ENCODE results near the gene CHN1. TPM values are rescaled to one million over a fixed set of nuclear protein-coding genes. Genes with fewer than 3 reads are reported as not detected.

Gene CHN1
- polyA plus RNA-seq, 12 donors: 8.7 to 21.2 (median 14.5) TPM; not detected in 1

- no peak for DNase-seq
Measured at GRCh38 chr2:174788291-174788929, 216.8 kb downstream of the CHN1 start.

GRCh38 chr2:174787487-174788205 is 217.5 kb downstream of the CHN1 start:
- peak; percentile 85 for DNase-seq

DNA sequence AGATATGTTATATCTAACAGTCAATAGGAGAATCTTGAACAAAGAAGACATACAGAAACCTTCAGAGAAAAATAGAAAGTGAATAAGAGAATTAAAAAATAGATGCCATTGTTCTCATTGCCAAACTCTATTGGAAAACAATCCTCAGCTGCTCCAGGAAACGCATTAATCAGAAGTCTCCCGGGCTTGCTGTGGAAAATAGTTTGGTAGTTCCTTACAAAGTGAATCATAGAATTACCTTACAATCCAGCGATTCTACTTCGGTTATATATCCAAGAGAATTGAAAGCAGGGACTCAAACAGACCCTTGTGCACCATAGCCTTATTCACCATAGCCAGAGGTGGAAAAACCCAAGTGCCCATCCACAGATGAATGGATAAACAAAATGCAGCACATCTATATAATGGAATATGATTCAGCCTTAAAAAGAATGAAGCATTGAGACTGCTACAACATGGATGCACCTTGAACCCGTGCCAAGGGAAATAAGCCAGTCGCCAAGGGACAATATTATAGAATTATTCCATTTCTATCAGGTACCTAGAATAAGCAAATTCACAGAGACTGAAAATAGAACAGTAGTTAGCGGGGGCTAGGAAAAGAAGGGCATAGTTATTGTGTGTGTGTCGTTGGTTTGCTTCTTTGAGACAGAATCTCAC is 219.0 kb downstream of the CHN1 start:
- DNase-seq: no peak

GRCh38 chr2:174785481-174785880 is 219.7 kb downstream of the CHN1 start:
- no peak for DNase-seq

DNA sequence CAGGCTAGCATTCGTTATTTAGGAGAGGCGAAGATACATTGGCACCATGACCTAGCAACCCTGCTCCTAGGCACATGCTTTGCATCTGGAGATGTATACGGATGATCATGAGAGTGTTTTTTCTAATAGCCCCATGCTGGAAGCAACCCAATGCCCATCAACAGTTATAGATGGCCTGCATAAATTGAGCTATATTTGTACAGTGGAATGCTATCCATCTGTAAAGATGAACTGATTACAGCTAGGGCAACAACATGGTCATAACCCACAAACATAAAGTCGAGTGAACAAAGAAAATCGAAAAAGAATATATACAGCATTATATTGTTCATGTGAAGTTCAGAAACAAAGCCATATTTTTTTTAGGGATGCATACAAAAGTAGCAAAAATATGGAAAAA is 220.3 kb downstream of the CHN1 start:
- no peak for DNase-seq

- DNase-seq: no peak
Measured at GRCh38 chr2:174784316-174784715, 220.9 kb downstream of the CHN1 start.

DNA sequence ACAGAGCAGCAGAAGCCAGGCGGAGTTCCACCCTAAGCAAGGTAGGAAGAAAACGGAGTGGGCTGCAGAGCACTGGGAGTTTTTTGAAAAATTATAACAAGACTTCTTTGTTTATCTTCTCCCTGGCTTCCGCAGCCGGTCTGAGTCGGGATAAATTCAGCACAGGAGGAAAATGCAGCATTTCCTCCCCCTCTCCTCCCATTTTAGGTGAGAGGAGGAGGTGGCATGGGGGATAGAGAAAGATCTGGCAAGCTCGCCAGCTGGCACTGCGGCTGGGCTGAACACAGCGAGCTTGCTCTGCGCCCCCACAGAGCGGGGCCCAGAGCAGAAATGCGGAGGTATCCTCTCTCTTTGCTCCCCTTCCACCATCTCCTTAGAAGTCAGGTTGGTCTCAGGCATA is 223.2 kb downstream of the CHN1 start:
- no peak for DNase-seq

DNA sequence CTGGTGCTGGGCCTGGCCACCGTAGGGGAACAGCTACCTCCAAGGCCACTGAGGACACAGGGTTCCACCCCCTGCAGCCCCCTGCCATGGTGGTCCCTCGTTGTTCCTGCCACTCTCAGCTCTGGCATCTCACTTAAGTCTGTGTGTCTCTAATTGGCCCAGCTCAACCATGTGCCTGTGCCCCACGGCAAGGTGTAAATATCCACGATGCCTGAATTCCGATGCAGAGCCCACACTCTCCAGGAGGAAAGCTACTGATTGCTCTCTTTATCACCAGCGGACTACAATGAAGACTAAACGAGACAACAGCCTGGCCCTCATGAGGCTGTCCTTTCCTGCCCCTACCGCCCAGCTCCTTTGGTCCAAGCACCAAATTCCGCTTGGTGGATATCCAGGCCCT is 223.9 kb downstream of the CHN1 start:
- DNase-seq: no peak

GRCh38 chr2:174780856-174781255 is 224.3 kb downstream of the CHN1 start:
- DNase-seq: no peak

- DNase-seq: no peak
Measured at GRCh38 chr2:174780191-174780840, 224.9 kb downstream of the CHN1 start.

- no peak for DNase-seq
Measured at GRCh38 chr2:174779361-174779928, 225.7 kb downstream of the CHN1 start.

DNA sequence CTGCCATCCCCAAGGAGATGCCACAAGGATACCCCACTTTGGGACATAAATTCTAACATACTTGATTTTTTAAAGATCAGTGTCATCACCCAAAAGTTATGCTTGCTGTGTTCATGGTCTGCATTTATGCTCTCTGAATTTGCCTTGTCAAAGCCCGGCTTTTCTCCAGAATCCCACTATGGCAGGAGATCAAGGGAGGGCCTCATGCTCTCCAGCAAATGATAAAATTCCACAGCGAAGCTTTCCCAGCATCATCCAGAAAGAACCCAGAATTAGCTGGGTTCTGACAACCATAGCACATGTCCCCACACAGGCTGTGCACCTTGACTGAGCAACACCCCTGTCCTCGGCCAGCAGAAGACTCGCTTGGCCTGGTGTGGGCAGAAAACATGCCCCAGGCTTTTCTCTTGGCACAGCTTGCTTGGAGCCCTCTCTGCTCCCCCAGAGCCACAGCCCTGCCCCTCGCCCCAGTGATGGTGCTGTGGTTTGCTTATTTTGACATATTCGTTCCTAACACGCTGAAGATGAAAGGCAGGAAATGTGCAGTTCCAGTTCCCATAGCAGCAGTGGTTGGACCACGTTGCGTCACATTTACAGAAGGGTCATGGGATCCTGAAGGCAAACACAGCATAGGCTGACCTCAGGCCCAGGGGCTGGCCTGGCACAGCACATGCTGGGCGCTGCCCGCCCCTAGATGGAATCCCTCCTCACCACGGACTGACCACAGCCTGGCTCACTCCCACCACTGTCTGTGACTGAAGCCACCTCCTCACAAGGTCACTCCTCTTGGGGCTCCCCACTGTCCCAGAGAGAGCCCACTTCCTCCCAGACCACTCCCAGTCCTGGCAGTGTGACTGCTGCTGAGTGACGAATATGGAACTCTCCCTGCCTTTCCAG is 226.8 kb downstream of the CHN1 start:
- no peak for DNase-seq

DNA sequence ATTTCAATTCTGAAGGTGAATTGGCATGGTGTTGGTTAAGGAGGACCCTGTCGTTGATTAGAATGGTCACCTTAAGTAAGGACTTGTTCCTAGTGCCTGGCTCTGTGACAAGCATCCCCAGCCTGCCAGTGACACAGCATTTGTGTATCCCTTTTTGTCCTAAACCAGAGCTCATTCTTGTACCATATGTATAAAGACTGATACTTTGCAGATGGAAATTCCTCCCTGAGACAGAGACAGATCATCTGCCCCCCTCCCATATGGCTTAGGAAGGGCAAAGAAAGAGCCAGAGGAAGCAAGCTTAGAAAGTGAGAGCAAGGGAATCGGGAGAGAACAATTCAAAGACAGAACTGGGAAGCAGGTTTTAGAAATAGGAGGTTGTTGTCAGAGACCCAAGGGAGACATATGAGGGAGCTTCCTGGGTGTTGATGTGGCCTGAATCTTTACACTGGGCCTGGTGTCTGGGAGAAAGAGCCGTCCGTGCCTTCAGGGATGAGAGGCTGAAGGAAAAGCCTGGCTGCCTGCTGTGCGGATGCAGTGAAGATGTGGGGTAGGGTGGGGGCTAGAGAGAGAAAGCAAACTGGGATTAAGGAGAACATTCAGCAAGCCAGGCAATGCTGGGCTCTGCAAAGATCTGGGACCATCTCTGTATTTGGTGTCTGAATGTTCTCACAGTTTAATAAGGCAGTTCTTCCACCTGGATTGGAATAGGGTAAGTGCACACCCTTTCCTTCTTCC is 227.7 kb downstream of the CHN1 start:
- no peak for DNase-seq

DNA sequence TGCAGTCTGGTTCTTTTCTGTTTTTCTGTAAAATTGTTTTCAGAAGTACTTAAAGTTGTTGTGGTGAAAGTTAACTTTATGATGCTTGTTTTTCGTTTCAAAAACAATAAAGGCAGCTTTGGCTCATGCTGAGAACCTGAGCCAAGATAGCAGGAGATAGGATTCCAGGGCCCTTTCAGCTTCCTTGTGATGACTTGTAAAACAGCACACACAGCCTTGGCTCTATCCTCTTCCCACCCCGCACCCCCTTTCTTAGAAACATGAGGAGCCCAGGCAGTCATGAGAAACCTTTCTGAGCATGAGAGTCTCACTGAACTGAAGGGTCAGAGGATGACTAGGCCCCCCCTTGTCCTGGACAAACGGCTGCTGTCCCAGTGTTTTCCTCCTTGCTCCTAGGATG is 228.5 kb downstream of the CHN1 start:
- no peak for DNase-seq

GRCh38 chr2:174776223-174776622 is 229.0 kb downstream of the CHN1 start:
- no peak for DNase-seq

GRCh38 chr2:174775571-174775980 is 229.6 kb downstream of the CHN1 start:
- DNase-seq: no peak

DNA sequence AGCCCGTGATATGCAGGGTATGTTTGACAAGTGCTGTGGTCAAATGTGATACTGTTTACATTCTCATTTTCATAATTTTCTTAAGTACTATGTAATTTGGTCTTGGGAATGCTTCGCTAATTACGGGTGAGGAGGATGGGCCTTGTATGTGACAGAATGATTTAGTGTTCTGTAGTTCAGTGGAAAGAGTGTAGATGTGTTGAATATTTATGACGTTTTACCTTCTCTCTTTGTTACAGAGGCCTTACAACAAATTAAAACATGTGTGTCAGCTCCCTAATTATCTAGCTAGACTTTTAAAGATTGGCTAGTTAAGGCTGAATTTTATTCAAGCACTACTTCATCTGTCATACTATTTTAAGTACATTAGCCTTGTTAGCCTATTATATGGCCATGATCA is 230.3 kb downstream of the CHN1 start:
- no peak for DNase-seq

DNA sequence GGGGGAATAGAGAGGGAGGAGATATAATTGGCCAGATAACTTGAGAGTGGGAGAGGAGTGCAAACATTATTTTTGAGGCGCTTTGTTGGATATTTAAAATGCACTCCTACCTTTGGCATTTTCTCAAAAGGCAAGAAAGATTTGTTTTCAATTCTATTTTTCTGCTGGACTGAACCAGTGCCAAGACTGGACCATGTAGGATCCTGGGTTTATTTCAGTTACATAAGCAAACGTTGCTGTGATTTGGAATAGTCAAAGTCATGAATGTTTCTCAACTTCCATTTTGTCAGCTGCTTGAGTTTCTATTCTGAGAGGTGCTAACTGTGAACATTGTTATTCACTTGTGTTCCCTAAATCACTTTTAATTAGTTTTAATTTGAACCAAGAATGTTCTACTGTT is 232.0 kb downstream of the CHN1 start:
- no peak for DNase-seq

DNA sequence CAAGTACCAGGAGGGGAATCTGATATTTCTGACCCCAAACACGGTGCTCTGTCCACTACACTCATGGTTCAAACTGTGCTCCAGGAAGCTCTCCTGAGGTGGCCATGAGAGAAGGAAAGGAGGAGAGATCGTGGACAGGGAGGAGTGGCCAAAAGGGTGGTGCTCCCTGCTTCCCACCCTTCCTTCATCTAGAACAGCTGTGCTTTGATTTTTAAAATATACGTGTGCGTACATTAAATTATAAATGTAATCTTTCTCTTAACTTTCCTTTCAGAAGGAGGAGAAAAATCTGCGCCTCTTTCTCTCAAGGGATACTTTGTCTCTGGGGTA is 232.7 kb downstream of the CHN1 start:
- DNase-seq: no peak

DNA sequence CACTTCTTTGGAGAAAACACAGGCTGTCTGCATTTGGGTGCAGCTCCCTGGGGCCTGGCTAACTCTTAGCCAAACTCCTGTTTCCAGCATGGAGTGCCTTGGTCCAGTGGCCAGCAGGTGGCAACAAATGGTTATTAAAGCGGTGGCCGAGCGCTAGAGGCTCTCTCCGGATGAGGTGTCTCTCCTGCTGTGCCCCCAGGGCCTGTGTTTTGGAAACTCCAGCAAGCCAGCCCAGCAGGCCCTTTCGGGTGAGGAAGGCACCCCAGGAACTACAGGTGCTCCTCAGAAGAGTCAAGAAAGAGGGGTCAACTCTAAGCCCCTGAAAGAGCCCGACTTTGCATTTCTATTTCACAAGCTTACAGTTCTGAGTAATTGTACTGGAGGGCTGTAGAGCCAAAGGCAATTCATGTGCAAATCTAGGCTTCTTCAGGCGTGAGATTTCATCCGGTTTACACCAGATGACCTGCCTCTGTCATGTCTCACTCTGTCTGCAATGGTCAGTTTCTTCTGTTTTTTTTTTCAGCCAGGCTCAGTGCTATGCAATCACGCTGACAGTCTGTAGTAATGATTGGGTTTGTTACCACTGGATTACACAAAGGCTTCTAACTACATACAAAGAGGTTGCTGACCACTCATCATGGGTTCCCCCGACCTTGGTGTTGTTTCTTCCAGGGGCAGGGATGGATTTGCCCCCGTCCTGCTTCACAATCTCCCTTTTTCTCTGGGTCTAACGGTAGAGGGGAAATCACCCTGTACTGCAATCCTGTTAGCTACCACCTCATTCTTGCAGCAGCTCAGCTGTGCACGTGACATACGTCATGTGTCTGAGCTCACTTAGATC is 233.3 kb downstream of the CHN1 start:
- peak; percentile 73 for DNase-seq
